Common myeloid progenitor, CD34-positive (primary cell): ENCODE results near the gene CEBPZ.
"Not testable (repeated sequence)": the region's sequence is repeated elsewhere in the genome, so short reads cannot be mapped to it uniquely, and the experiment has no call there.

ENCODE experiments used
- CTCF ChIA-PET: fragments of 350-600 bp; sonication (Branson Sonifier 250); formaldehyde crosslinking; loops from one replicate; lab custom pipeline; 2021; ENCODE audit warnings: antibody characterized with exemption; lab: Charles Lee
- POLR2A ChIA-PET: fragments of 350-600 bp; sonication (Branson Sonifier 250); formaldehyde crosslinking; loops from one replicate; lab custom pipeline; 2021; ENCODE audit warnings: antibody characterized with exemption; lab: Charles Lee
- DNase-seq, 3 donors: peaks; one replicate each; pipeline versions ENCODE4 v3.0.0 to v3.0.0-alpha.2; 2013
- H3K27ac ChIP-seq, 2 experiments: 1 replicate in 1 of 2; 2 replicates in 1 of 2; pipeline ENCODE4 v1.7.0; 2013; ENCODE audit warnings: inconsistent platforms in 2 of 2, low read length in 2 of 2, mild to moderate bottlenecking in 2 of 2, low read depth in 1 of 2, moderate library complexity in 1 of 2; ENCODE audit not compliant: severe bottlenecking in 2 of 2, insufficient read depth in 1 of 2, poor library complexity in 1 of 2
- H3K27me3 ChIP-seq, 5 experiments: replicated peaks in 2 of 5; 1 replicate in 3 of 5; 2 replicates in 2 of 5; pipeline versions ENCODE4 v1.6.1 to v1.7.0; 2013; ENCODE audit warnings: low read length in 4 of 5, mild to moderate bottlenecking in 2 of 5, moderate library complexity in 2 of 5, inconsistent platforms in 1 of 5; ENCODE audit not compliant: insufficient read depth in 5 of 5, control insufficient read depth in 4 of 5
- H3K36me3 ChIP-seq, 4 experiments: 1 replicate in 2 of 4; 2 replicates in 2 of 4; pipeline versions ENCODE4 v1.6.1 to v1.7.0; 2013; ENCODE audit warnings: low read length in 3 of 4, control low read depth in 1 of 4, mild to moderate bottlenecking in 1 of 4; ENCODE audit not compliant: control insufficient read depth in 4 of 4, insufficient read depth in 4 of 4
- H3K4me1 ChIP-seq, 4 experiments: 1 replicate in 3 of 4; 2 replicates in 1 of 4; pipeline versions ENCODE4 v1.6.1 to v1.7.1; 2013; ENCODE audit warnings: low read length in 3 of 4, mild to moderate bottlenecking in 3 of 4, control low read depth in 1 of 4, inconsistent platforms in 1 of 4, moderate library complexity in 1 of 4; ENCODE audit not compliant: control insufficient read depth in 4 of 4, insufficient read depth in 4 of 4; ENCODE audit errors: control extremely low read depth in 1 of 4
- H3K4me3 ChIP-seq, 7 experiments: 1 replicate in 4 of 7; 2 replicates in 3 of 7; pipeline versions ENCODE4 v1.5.1 to v1.7.0; 2013; ENCODE audit warnings: mild to moderate bottlenecking in 7 of 7, low read length in 6 of 7, moderate library complexity in 6 of 7, inconsistent platforms in 2 of 7, low read depth in 2 of 7, control low read depth in 1 of 7; ENCODE audit not compliant: insufficient read depth in 4 of 7, control insufficient read depth in 1 of 7; ENCODE audit errors: extremely low read depth in 1 of 7
- H3K9me3 ChIP-seq, 5 experiments: 1 replicate in 4 of 5; 2 replicates in 1 of 5; pipeline versions ENCODE4 v1.6.1 to v1.7.1; 2013; ENCODE audit warnings: low read length in 4 of 5, mild to moderate bottlenecking in 2 of 5, inconsistent platforms in 1 of 5, low read depth in 1 of 5, moderate library complexity in 1 of 5; ENCODE audit not compliant: control insufficient read depth in 4 of 5, insufficient read depth in 2 of 5; ENCODE audit errors: control extremely low read depth in 1 of 5
- WGBS: methylation state at CpG from one replicate; pipeline ENCODE4 v1.1.5; 2013; ENCODE audit not compliant: insufficient coverage; 5-methylcytosine and 5-hydroxymethylcytosine counted together

Gene CEBPZ

GRCh38 chr2:37223131-37223530, 8.3 kb downstream of the CEBPZ start:
- DNase-seq = no peak
- no peak overlapping the region for H3K27ac ChIP-seq
- H3K4me3 ChIP-seq = no peak overlapping the region
- ChIA-PET CTCF (interaction anchor here (1.2 kb wide), 1 partner anchor 54 kb away, joined by 3 read pairs; no protein-coding TSS in a partner anchor), POLR2A (no interaction called here)
- H3K4me1 ChIP-seq = no peaks in the 10 kb centered on the region
- peaks cover 21 to 66% (median 45%) of the 10 kb centered on the region in 4 experiments for H3K36me3 ChIP-seq
- H3K27me3 ChIP-seq = no peaks in the 10 kb centered on the region
- H3K9me3 ChIP-seq = no peaks in the 10 kb centered on the region
- WGBS = 100% methylated on average over 2 of the region's 4 CpGs

GRCh38 chr2:37219046-37219445, 12.3 kb downstream of the CEBPZ start:
- CTCF ChIA-PET = interaction anchor here (0.8 to 1.4 kb wide), 4 partner anchors 9 to 50 kb away, joined by 3 to 6 read pairs (median 4); partner anchors contain the start of genes CEBPZ and NDUFAF7
- Histone ChIP-seq H3K9me3 (no peaks in the 10 kb centered on the region), H3K27me3 (no peaks in the 10 kb centered on the region), H3K27ac (no peak overlapping the region), H3K4me1 (peaks cover 0 to 9% (median 0%) of the 10 kb centered on the region in 4 experiments), H3K36me3 (peaks cover 25 to 75% (median 50%) of the 10 kb centered on the region in 4 experiments), H3K4me3 (no peak overlapping the region)
- no peak for DNase-seq
- WGBS = 100% methylated on average over 3 of the region's 4 CpGs
- POLR2A ChIA-PET = interaction anchor here (0.7 to 1.3 kb wide), 2 partner anchors 9 to 13 kb away, joined by 3 to 4 read pairs; partner anchors contain the start of genes CEBPZ and NDUFAF7

- peaks cover 0 to 1% (median 0%) of the 10 kb centered on the region in 5 experiments for H3K9me3 ChIP-seq
- H3K36me3 ChIP-seq = peaks cover 26 to 73% (median 50%) of the 10 kb centered on the region in 4 experiments
- ChIA-PET CTCF (no interaction called here), POLR2A (no interaction called here)
- peak in 2 of 3 donors; percentile 59 to 62 for DNase-seq
- WGBS = 0% methylated on average over 1 of the region's 1 CpG
- no peak overlapping the region for H3K4me3 ChIP-seq
- H3K27me3 ChIP-seq = no peaks in the 10 kb centered on the region
- peaks cover 0 to 9% (median 0%) of the 10 kb centered on the region in 4 experiments for H3K4me1 ChIP-seq
- no peak overlapping the region for H3K27ac ChIP-seq
Measured at GRCh38 chr2:37215250-37215649, 16.1 kb downstream of the CEBPZ start.

- H3K4me1 ChIP-seq = peaks cover 0 to 9% (median 0%) of the 10 kb centered on the region in 4 experiments
- no peak overlapping the region for H3K27ac ChIP-seq
- ChIA-PET POLR2A (no interaction called here), CTCF (interaction anchor here (0.9 to 1.0 kb wide), 2 partner anchors 11 to 56 kb away, joined by 4 read pairs; partner anchors contain the start of gene EIF2AK2)
- H3K9me3 ChIP-seq = peaks cover 5 to 32% (median 12%) of the 10 kb centered on the region in 5 experiments
- H3K27me3 ChIP-seq = no peaks in the 10 kb centered on the region
- 100% methylated on average over 1 of the region's 3 CpGs for WGBS
- peaks cover 32 to 87% (median 62%) of the 10 kb centered on the region in 4 experiments for H3K36me3 ChIP-seq
- no peak overlapping the region for H3K4me3 ChIP-seq
- no peak for DNase-seq
Measured at GRCh38 chr2:37211939-37212338, 19.5 kb downstream of the CEBPZ start.

GRCh38 chr2:37211212-37211611, 20.2 kb downstream of the CEBPZ start:
- CTCF ChIA-PET = interaction anchor here (0.9 kb wide), 1 partner anchor 10 kb away, joined by 4 read pairs; no protein-coding TSS in a partner anchor
- Histone ChIP-seq H3K27ac (no peak overlapping the region), H3K4me3 (no peak overlapping the region), H3K4me1 (peaks cover 0 to 9% (median 0%) of the 10 kb centered on the region in 4 experiments), H3K36me3 (peaks cover 34 to 87% (median 64%) of the 10 kb centered on the region in 4 experiments), H3K9me3 (peaks cover 8 to 38% (median 18%) of the 10 kb centered on the region in 5 experiments), H3K27me3 (no peaks in the 10 kb centered on the region)
- POLR2A ChIA-PET = no interaction called here
- no peak for DNase-seq

DNA sequence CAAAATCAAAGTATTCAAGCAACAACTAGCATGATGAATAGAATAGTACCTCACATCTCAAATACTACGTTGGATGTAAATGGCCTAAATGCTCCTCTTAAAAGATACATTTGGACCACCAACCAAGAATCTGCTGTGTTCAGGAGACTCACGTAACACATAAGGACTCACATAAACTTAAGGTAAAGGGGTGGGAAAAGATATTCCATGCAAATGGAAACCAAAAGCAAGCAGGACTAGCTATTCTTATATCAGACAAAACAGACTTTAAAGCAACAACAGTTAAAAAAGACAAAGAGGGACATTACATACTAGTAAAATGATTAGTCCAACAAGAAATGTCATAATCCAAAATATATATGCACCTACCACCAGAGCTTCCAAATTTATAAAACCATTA, 24.6 kb downstream of the CEBPZ start:
- Histone ChIP-seq H3K36me3 (peaks cover 46 to 93% (median 67%) of the 10 kb centered on the region in 4 experiments), H3K4me3 (peak overlapping the region in 1 of 7 experiments; percentile 6), H3K9me3 (peaks cover 12 to 50% (median 22%) of the 10 kb centered on the region in 5 experiments)
- WGBS = no CpG with 5 or more reads among the region's 2 CpGs
- H3K27ac ChIP-seq, DNase-seq, H3K27me3 ChIP-seq, POLR2A ChIA-PET, H3K4me1 ChIP-seq: not testable (repeated sequence)
- CTCF ChIA-PET = interaction anchor here (1.1 to 2.3 kb wide), 2 partner anchors 38 to 58 kb away, joined by 3 to 5 read pairs; no protein-coding TSS in a partner anchor

DNA sequence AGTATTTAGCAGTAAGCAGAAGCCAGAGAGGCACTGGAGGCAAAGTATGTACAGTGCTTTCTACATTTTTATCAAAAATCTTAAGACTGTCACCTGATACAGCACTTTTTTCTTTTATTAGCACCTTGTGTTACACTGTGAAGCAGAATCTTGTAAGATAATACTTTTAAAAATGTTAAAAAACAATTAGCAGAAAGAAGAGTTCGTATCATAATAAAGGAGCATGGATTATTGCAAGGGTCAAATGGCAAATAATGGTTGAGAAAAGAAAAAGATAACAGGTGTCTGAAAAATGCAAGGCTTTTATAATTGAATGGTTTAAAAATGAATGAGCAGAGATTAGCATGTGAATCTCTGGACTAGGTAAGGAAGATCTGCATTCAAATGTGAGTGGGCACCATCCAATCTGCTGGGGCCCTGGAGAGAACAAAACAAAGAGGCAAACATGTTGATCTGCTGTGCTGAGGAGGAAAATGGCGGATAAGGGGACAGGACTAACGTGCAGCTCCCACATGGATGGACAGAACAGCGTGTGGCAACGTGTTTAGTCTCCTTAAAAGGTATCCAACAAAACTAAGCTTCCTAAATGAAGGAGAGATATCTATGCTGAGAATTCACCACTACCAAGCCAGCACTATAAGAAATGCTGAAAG, 25.6 kb downstream of the CEBPZ start:
- Histone ChIP-seq H3K27me3 (no peaks in the 10 kb centered on the region), H3K36me3 (peaks cover 44 to 86% (median 65%) of the 10 kb centered on the region in 4 experiments), H3K27ac (no peak overlapping the region), H3K4me1 (peaks cover 0 to 13% (median 5%) of the 10 kb centered on the region in 4 experiments), H3K4me3 (no peak overlapping the region), H3K9me3 (peaks cover 12 to 50% (median 22%) of the 10 kb centered on the region in 5 experiments)
- ChIA-PET POLR2A (no interaction called here), CTCF (no interaction called here)
- DNase-seq = peak in 1 of 3 donors; percentile 17
- whole genome bisulfite sequencing = 96% methylated on average over 4 of the region's 5 CpGs
